H1 (cell line): ENCODE data around the gene RINT1. TPM values are rescaled to one million over a fixed set of nuclear protein-coding genes. Genes with fewer than 3 reads are reported as not detected.

Experiments
- RBBP5 ChIP-seq: IDR thresholded peaks from 2 replicates; pipeline ENCODE4 v1.7.1; 2012; ENCODE audit warnings: low read depth, mild to moderate bottlenecking, inconsistent platforms, low read length, moderate library complexity, borderline replicate concordance
- polyA plus RNA-seq, 7 experiments: library from polyadenylated mRNA; depleted of rRNA in 3 of 7; stranded (reverse) in 5 of 7; unstranded in 2 of 7; fragments of >200 nt in 5 of 7; fragments of 200-250 nt in 2 of 7; gene quantifications; 1 replicate in 5 of 7; 2 replicates in 1 of 7; 4 replicates in 1 of 7; pipeline versions ENCODE4 v1.2.1 to v1.2.3, GENCODE V29; 2011 to 2013; ENCODE audit warnings: missing spikeins in 2 of 7, mixed read lengths in 2 of 7
- total RNA-seq: library from RNA; stranded (reverse); fragmentation: NEBNext Ultra II Directional; extraction: Animal tissue kit (Norgen Biotek cat#: 25700); gene quantifications from 2 replicates; pipeline ENCODE4 v1.2.1, GENCODE V29; 2021
- TF ChIP-seq, protein P1 (sequence below): fragments of 300-600 bp; sonication (generic); IDR thresholded peaks from 2 replicates; pipeline ENCODE4 v1.7.1; 2012; ENCODE audit warnings: low read length, moderate library complexity, mild to moderate bottlenecking, inconsistent platforms; ENCODE audit not compliant: insufficient replicate concordance

The RINT1 gene
- total and polyA plus RNA-seq, 2 of the 8 experiments (the other 6 are each of a cell fraction or from before 2014, with no cell fraction given): 7.8 to 21.8 TPM

- TF ChIP-seq, protein P1, sequence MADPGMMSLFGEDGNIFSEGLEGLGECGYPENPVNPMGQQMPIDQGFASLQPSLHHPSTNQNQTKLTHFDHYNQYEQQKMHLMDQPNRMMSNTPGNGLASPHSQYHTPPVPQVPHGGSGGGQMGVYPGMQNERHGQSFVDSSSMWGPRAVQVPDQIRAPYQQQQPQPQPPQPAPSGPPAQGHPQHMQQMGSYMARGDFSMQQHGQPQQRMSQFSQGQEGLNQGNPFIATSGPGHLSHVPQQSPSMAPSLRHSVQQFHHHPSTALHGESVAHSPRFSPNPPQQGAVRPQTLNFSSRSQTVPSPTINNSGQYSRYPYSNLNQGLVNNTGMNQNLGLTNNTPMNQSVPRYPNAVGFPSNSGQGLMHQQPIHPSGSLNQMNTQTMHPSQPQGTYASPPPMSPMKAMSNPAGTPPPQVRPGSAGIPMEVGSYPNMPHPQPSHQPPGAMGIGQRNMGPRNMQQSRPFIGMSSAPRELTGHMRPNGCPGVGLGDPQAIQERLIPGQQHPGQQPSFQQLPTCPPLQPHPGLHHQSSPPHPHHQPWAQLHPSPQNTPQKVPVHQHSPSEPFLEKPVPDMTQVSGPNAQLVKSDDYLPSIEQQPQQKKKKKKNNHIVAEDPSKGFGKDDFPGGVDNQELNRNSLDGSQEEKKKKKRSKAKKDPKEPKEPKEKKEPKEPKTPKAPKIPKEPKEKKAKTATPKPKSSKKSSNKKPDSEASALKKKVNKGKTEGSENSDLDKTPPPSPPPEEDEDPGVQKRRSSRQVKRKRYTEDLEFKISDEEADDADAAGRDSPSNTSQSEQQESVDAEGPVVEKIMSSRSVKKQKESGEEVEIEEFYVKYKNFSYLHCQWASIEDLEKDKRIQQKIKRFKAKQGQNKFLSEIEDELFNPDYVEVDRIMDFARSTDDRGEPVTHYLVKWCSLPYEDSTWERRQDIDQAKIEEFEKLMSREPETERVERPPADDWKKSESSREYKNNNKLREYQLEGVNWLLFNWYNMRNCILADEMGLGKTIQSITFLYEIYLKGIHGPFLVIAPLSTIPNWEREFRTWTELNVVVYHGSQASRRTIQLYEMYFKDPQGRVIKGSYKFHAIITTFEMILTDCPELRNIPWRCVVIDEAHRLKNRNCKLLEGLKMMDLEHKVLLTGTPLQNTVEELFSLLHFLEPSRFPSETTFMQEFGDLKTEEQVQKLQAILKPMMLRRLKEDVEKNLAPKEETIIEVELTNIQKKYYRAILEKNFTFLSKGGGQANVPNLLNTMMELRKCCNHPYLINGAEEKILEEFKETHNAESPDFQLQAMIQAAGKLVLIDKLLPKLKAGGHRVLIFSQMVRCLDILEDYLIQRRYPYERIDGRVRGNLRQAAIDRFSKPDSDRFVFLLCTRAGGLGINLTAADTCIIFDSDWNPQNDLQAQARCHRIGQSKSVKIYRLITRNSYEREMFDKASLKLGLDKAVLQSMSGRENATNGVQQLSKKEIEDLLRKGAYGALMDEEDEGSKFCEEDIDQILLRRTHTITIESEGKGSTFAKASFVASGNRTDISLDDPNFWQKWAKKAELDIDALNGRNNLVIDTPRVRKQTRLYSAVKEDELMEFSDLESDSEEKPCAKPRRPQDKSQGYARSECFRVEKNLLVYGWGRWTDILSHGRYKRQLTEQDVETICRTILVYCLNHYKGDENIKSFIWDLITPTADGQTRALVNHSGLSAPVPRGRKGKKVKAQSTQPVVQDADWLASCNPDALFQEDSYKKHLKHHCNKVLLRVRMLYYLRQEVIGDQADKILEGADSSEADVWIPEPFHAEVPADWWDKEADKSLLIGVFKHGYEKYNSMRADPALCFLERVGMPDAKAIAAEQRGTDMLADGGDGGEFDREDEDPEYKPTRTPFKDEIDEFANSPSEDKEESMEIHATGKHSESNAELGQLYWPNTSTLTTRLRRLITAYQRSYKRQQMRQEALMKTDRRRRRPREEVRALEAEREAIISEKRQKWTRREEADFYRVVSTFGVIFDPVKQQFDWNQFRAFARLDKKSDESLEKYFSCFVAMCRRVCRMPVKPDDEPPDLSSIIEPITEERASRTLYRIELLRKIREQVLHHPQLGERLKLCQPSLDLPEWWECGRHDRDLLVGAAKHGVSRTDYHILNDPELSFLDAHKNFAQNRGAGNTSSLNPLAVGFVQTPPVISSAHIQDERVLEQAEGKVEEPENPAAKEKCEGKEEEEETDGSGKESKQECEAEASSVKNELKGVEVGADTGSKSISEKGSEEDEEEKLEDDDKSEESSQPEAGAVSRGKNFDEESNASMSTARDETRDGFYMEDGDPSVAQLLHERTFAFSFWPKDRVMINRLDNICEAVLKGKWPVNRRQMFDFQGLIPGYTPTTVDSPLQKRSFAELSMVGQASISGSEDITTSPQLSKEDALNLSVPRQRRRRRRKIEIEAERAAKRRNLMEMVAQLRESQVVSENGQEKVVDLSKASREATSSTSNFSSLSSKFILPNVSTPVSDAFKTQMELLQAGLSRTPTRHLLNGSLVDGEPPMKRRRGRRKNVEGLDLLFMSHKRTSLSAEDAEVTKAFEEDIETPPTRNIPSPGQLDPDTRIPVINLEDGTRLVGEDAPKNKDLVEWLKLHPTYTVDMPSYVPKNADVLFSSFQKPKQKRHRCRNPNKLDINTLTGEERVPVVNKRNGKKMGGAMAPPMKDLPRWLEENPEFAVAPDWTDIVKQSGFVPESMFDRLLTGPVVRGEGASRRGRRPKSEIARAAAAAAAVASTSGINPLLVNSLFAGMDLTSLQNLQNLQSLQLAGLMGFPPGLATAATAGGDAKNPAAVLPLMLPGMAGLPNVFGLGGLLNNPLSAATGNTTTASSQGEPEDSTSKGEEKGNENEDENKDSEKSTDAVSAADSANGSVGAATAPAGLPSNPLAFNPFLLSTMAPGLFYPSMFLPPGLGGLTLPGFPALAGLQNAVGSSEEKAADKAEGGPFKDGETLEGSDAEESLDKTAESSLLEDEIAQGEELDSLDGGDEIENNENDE: no peak
- no peak for TF ChIP-seq RBBP5
Observed at GRCh38 chr7:105487579-105488571, 44.1 kb upstream of the RINT1 start (continued).
